IPS-18c (cell line): ENCODE results near the gene MSANTD4.
A peak's percentile ranks its signal among the peaks of the same experiment; 100 is the strongest.
"Not testable (repeated sequence)": the region's sequence is repeated elsewhere in the genome, so short reads cannot be mapped to it uniquely, and the experiment has no call there.

ENCODE experiments used
- H3K4me3 ChIP-seq: 2 replicates; pipeline ENCODE4 v1.7.0; 2013; ENCODE audit warnings: low read depth, mild to moderate bottlenecking, low read length, moderate library complexity; ENCODE audit not compliant: insufficient read depth
- H3K9me3 ChIP-seq: one replicate; pipeline ENCODE4 v1.6.1; 2013; ENCODE audit warnings: mild to moderate bottlenecking, low read length, moderate library complexity; ENCODE audit not compliant: control insufficient read depth, insufficient read depth

Gene MSANTD4

GRCh38 chr11:106021967-106022794 lies at the start of gene MSANTD4:
TSS of gene MSANTD4 (minus strand) at chr11:106022240. CDS start at chr11:106010917, 11,323 bp downstream.
- Histone ChIP-seq H3K9me3 (no peaks in the 10 kb centered on the region), H3K4me3 (peak within 1 kb of the TSS; percentile 86)

GRCh38 chr11:106070606-106071005 lies 48.6 kb upstream of the MSANTD4 start:
- Histone ChIP-seq H3K9me3 (no peaks in the 10 kb centered on the region), H3K4me3 (no peak overlapping the region)

GRCh38 chr11:106063009-106063408 lies 41.0 kb upstream of the MSANTD4 start:
- Histone ChIP-seq H3K9me3 (no peaks in the 10 kb centered on the region), H3K4me3 (no peak overlapping the region)

- no peaks in the 10 kb centered on the region for H3K9me3 ChIP-seq
- no peak overlapping the region for H3K4me3 ChIP-seq
Measured at GRCh38 chr11:106061954-106062949, 40.2 kb upstream of the MSANTD4 start.

- no peaks in the 10 kb centered on the region for H3K9me3 ChIP-seq
Measured at GRCh38 chr11:106061249-106061784, 39.3 kb upstream of the MSANTD4 start.

GRCh38 chr11:106059617-106060016 lies 37.6 kb upstream of the MSANTD4 start:
- Histone ChIP-seq H3K4me3 (no peak overlapping the region), H3K9me3 (no peaks in the 10 kb centered on the region)

More at GRCh38 chr11:106061249-106061784, 39.3 kb upstream of the MSANTD4 start:
- no peak overlapping the region for H3K4me3 ChIP-seq

GRCh38 chr11:106058377-106058776 lies 36.3 kb upstream of the MSANTD4 start:
- not testable (repeated sequence) for H3K4me3 ChIP-seq, H3K9me3 ChIP-seq

- H3K4me3 ChIP-seq = no peak overlapping the region
- no peaks in the 10 kb centered on the region for H3K9me3 ChIP-seq
Measured at GRCh38 chr11:106051103-106051502, 29.1 kb upstream of the MSANTD4 start.

GRCh38 chr11:106049727-106050476 lies 27.9 kb upstream of the MSANTD4 start:
- Histone ChIP-seq H3K9me3 (no peaks in the 10 kb centered on the region), H3K4me3 (no peak overlapping the region)

- H3K9me3 ChIP-seq = no peaks in the 10 kb centered on the region
- no peak overlapping the region for H3K4me3 ChIP-seq
Measured at GRCh38 chr11:106047631-106048030, 25.6 kb upstream of the MSANTD4 start.

- no peak overlapping the region for H3K4me3 ChIP-seq
- H3K9me3 ChIP-seq = no peaks in the 10 kb centered on the region
Measured at GRCh38 chr11:106043540-106043939, 21.5 kb upstream of the MSANTD4 start.

- Histone ChIP-seq H3K4me3 (no peak overlapping the region), H3K9me3 (no peaks in the 10 kb centered on the region)
Measured at GRCh38 chr11:106032861-106033260, 10.8 kb upstream of the MSANTD4 start.

GRCh38 chr11:106031936-106032335 lies 9.9 kb upstream of the MSANTD4 start:
- Histone ChIP-seq H3K4me3 (no peak overlapping the region), H3K9me3 (no peaks in the 10 kb centered on the region)

- Histone ChIP-seq H3K4me3 (no peak overlapping the region), H3K9me3 (no peaks in the 10 kb centered on the region)
Measured at GRCh38 chr11:106031202-106031810, 9.3 kb upstream of the MSANTD4 start.

GRCh38 chr11:106030609-106031008 lies 8.6 kb upstream of the MSANTD4 start:
- no peaks in the 10 kb centered on the region for H3K9me3 ChIP-seq
- no peak overlapping the region for H3K4me3 ChIP-seq

GRCh38 chr11:106022795-106023275 lies 795 bp upstream of the MSANTD4 start:
- no peaks in the 10 kb centered on the region for H3K9me3 ChIP-seq
- peak overlapping the region; percentile 52 for H3K4me3 ChIP-seq
